Prostate gland (tissue), 2 donors: Measurements from ENCODE around the gene ZNF135.

Experiments
- POLR2A ChIP-seq: fragments of 450-650 bp; IDR thresholded peaks from one replicate; pipeline ENCODE4 v1.6.1; 2016; ENCODE audit warnings: antibody characterized with exemption, mild to moderate bottlenecking
- POLR2AphosphoS5 ChIP-seq: sonication (generic); formaldehyde crosslinking; IDR thresholded peaks from one replicate; pipeline ENCODE4 v1.6.1; 2017; ENCODE audit warnings: antibody characterized with exemption
- TF ChIP-seq, protein P1 (sequence below), 4 experiments: fragments of 200-600 bp in 2 of 4; fragments of 450-650 bp in 2 of 4; sonication (generic) in 2 of 4; IDR thresholded peaks; 1 replicate in 3 of 4; 2 replicates in 1 of 4; pipeline ENCODE4 v1.5.1; 2016 to 2019; ENCODE audit warnings: antibody characterized with exemption in 4 of 4, mild to moderate bottlenecking in 2 of 4, moderate library complexity in 2 of 4

DNA sequence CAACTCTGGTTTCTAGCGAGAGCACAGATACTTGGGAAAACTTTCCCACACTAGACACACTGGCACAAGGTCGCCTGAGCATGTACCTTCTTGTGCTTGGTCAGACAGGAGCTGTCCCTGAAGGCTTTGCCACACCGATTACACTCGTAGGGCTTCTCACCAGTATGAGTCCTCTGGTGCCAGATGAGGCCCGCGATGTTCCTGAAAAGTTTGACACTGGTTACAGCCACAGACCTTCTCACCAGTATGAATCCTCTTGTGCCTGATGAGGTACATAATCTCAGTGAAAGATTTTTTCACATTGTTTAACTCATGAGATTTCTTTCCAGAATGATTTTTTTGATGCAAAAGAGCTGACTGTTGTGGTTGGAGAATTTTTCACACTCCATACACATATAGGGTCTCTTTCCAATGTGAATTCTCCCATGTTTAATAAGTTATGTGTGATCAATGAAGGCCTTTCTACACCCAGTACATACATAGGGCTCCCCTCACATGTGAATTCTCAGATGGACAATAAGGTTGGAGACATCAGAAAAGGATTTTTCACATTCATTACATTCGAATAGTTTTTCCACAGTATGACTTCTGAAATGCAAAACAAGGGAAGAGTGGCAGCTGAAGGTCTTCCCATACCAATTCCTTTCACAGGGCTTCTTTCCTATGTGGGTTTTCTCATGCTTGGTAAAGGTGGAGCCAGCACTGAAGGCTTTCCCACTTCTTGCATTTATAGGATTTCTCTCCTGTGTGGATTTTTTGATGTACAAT, 48.9 kb downstream of the ZNF135 start:
- TF ChIP-seq, protein P1, sequence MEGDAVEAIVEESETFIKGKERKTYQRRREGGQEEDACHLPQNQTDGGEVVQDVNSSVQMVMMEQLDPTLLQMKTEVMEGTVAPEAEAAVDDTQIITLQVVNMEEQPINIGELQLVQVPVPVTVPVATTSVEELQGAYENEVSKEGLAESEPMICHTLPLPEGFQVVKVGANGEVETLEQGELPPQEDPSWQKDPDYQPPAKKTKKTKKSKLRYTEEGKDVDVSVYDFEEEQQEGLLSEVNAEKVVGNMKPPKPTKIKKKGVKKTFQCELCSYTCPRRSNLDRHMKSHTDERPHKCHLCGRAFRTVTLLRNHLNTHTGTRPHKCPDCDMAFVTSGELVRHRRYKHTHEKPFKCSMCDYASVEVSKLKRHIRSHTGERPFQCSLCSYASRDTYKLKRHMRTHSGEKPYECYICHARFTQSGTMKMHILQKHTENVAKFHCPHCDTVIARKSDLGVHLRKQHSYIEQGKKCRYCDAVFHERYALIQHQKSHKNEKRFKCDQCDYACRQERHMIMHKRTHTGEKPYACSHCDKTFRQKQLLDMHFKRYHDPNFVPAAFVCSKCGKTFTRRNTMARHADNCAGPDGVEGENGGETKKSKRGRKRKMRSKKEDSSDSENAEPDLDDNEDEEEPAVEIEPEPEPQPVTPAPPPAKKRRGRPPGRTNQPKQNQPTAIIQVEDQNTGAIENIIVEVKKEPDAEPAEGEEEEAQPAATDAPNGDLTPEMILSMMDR (IDR thresholded peaks at IDR 0.05), result no peak
- TF ChIP-seq POLR2A (no peak), POLR2AphosphoS5 (no peak)
